ENCODE measurements around the gene BNIP1.

- TF ChIP-seq POLR2A (IDR thresholded peaks at IDR 0.05; ENCODE audit: low read depth, low read length): no peak
- TF ChIP-seq CTCF (conservative IDR thresholded peaks at IDR 0.05; ENCODE audit: low read depth, low read length): no peak
- TF ChIP-seq MXI1 (IDR thresholded peaks at IDR 0.05; ENCODE audit: borderline replicate concordance, low read depth, low read length): no peak
- no peak for TF ChIP-seq SMC3 (IDR thresholded peaks at IDR 0.05; ENCODE audit: low read depth, low read length)
- TF ChIP-seq RAD21 (IDR thresholded peaks at IDR 0.05; ENCODE audit: low read length): no peak
- TF ChIP-seq ELK1 (IDR thresholded peaks at IDR 0.05; ENCODE audit: borderline replicate concordance, low read depth, low read length): no peak
- TF ChIP-seq FOS (IDR thresholded peaks at IDR 0.05; ENCODE audit: low read depth, low read length): no peak
- no peak for TF ChIP-seq RFX5 (IDR thresholded peaks at IDR 0.05; ENCODE audit: low read depth, low read length)
- no peak for TF ChIP-seq USF2 (IDR thresholded peaks at IDR 0.05; ENCODE audit: low read depth, low read length)
- TF ChIP-seq RCOR1 (IDR thresholded peaks at IDR 0.05; ENCODE audit: insufficient replicate concordance, low read length): no peak
- TF ChIP-seq MAZ (IDR thresholded peaks at IDR 0.05; ENCODE audit: borderline replicate concordance, low read depth, low read length): no peak
- TF ChIP-seq BHLHE40 (IDR thresholded peaks at IDR 0.05; ENCODE audit: low read depth, low read length): no peak
Measured at GRCh38 chr5:173123416-173123815, 20.9 kb upstream of the BNIP1 start.
